Activated T-cell treated with anti-CD3 and anti-CD28 coated beads, Interleukin-2, amount 50 U/mL, for 72 hours (primary cell): ENCODE results near the gene BRSK1. TPM values are rescaled to one million over a fixed set of nuclear protein-coding genes. Genes with fewer than 3 reads are reported as not detected.
A peak's percentile ranks its signal among the peaks of the same experiment; 100 is the strongest.

ENCODE experiments used
- ATAC-seq, 2 donors: fragments of 150-1000 bp; cut with Tn5 transposase; replicated peaks in 1 of 2; 2 replicates each; pipeline ENCODE4 v1.10.0; 2021; ENCODE audit warnings: moderate library complexity in 2 of 2, mild to moderate bottlenecking in 1 of 2
- DNase-seq, 2 donors: peaks; one replicate each; pipeline ENCODE4 v3.0.0; 2021 to 2022; ENCODE audit warnings: mixed read lengths in 1 of 2
- H3K27ac Mint-ChIP-seq: one replicate; pipeline ENCODE4 v1.8.0; 2022; ENCODE audit warnings: mild to moderate bottlenecking, moderate library complexity, mixed read lengths
- H3K27me3 Mint-ChIP-seq: one replicate; pipeline ENCODE4 v1.8.0; 2022; ENCODE audit warnings: low read depth, mixed read lengths
- H3K36me3 Mint-ChIP-seq, 2 donors: one replicate each; pipeline ENCODE4 v1.8.0; 2022; ENCODE audit warnings: mixed read lengths in 2 of 2, mild to moderate bottlenecking in 1 of 2; ENCODE audit not compliant: insufficient read depth in 2 of 2
- H3K4me1 Mint-ChIP-seq: one replicate; pipeline ENCODE4 v1.8.0; 2022; ENCODE audit warnings: low read depth, mixed read lengths
- H3K4me3 Mint-ChIP-seq, 2 donors: one replicate each; pipeline ENCODE4 v1.8.0; 2022; ENCODE audit warnings: mild to moderate bottlenecking in 2 of 2, mixed read lengths in 2 of 2, moderate library complexity in 2 of 2
- H3K9me3 Mint-ChIP-seq, 2 donors: one replicate each; pipeline ENCODE4 v1.8.0; 2022; ENCODE audit warnings: mixed read lengths in 2 of 2
- total RNA-seq, 2 donors: library from RNA; stranded (reverse); gene quantifications; one replicate each; pipeline ENCODE4 v1.2.3, GENCODE V29; 2022

BRSK1 gene
- total RNA-seq, 2 donors from 2014 or later = 13.0 to 19.6 TPM

DNA sequence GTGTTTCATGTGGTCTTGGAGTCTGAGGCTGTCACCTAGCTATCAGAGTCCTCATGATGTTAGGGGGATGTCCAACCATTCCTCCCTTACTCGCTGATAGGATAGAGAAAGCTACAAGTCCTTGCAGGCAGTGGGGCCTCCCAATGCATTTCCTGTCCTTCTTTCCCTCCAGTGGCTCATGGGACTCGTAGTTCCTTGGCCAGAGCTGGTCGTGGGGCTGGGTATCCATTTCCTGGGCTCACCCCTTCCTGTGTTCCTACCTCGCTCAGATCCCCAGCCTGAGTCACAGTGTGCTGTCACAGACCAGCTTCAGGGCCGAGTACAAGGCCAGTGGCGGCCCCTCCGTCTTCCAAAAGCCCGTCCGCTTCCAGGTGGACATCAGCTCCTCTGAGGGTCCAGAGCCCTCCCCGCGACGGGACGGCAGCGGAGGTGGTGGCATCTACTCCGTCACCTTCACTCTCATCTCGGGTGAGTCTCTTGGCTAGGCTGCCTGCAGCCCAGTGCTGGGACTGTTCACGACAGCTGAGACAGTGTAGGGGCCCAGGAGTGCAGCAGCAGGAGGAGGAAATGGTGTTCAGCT, 22.3 kb downstream of the BRSK1 start:
- ATAC-seq = no peak
- Mint-ChIP-seq H3K27me3 (no peaks in the 10 kb centered on the region), H3K4me1 (peaks cover 16% of the 10 kb centered on the region), H3K36me3 (no peaks in the 10 kb centered on the region), H3K27ac (no peak overlapping the region), H3K4me3 (no peak overlapping the region), H3K9me3 (no peaks in the 10 kb centered on the region)
- DNase-seq = no peak

DNA sequence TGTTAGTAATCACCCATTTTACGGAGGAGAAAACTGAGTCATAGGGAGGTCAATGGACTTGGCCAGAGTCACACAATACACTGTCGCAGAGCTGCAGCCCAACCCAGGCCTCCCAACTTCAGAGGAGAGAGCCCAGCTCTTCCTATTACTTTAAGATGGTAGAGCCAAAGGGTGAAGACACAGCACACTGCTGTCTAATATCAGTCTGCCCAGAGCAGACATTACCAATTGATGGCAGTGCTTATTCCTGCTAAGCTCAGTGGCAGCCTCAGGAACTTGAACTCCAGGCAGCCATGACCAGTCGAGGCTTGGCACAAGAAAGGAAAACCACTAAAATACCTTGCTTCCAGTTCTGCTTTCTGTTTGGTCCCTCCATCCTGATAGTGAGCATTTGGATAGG, 22.9 kb downstream of the BRSK1 start:
- Mint-ChIP-seq H3K4me3 (no peak overlapping the region), H3K4me1 (peaks cover 10% of the 10 kb centered on the region), H3K27me3 (no peaks in the 10 kb centered on the region), H3K36me3 (no peaks in the 10 kb centered on the region), H3K9me3 (no peaks in the 10 kb centered on the region), H3K27ac (no peak overlapping the region)
- ATAC-seq = no peak
- DNase-seq = no peak

DNA sequence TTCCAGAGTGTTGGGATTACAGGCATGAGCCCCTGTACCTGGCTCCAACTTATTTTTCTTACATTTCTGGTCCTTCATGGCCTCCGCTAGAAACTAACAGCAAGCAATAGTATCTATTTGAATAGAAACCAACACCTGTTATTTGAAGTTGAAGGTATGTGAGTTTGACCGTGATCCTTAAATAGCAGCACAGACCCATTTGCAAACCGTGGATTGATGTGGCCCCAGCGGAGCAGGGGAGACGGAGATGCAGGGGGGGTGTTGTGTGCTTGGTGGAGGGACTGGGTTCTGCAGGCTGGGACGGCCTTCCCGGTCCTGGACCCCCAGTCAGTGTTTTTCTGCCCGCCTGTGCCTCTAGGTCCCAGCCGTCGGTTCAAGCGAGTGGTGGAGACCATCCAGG, 24.5 kb downstream of the BRSK1 start:
- Mint-ChIP-seq H3K27ac (no peak overlapping the region), H3K4me3 (no peak overlapping the region), H3K4me1 (peaks cover 4% of the 10 kb centered on the region), H3K36me3 (no peaks in the 10 kb centered on the region), H3K9me3 (no peaks in the 10 kb centered on the region), H3K27me3 (no peaks in the 10 kb centered on the region)
- DNase-seq (no peak), ATAC-seq (no peak)

DNA sequence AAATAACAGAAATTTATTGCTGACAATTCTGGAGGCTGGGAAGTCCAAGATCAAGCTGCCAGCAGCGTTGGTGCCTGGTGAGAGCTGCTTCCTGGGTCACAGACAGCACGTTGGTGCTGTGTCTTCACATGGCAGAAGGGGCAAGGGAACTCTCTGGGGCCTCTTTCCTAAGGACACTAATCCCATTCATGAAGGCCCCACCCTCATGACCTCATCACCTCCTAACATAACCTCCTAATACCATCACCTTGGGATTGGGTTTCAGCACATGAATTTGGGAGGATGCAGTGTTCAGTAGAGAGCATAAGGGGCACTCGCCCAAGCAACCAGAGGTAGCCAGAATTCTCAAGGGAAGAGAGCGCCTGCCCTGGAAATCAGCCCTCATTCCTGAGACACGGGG, 25.7 kb downstream of the BRSK1 start:
- Mint-ChIP-seq H3K27ac (no peak overlapping the region), H3K36me3 (no peaks in the 10 kb centered on the region), H3K4me1 (peaks cover 4% of the 10 kb centered on the region), H3K9me3 (no peaks in the 10 kb centered on the region), H3K4me3 (no peak overlapping the region), H3K27me3 (no peaks in the 10 kb centered on the region)
- ATAC-seq (no peak), DNase-seq (no peak)

DNA sequence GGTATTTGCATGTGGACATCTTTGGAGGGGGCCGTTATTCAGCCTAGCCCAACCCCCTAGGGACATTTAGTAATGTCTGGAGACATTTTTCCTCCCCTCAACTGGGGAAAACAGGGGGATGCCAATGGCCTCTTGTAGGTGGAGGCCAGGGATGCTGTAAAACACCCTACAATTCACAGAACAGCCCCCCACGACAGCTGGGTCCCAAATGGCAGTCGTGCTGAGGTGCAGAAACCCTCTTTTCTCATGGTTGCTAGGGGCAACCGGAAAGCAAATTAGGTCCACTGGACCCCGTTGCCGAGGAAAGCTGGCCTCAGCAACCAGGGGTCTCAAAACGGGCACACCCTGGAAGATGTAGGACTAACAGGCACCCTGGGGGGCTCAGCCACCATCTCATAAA, 26.7 kb downstream of the BRSK1 start:
- no peak overlapping the region for H3K4me3 Mint-ChIP-seq
- H3K4me1 Mint-ChIP-seq = peaks cover 4% of the 10 kb centered on the region
- no peak overlapping the region for H3K27ac Mint-ChIP-seq
- no peak for DNase-seq
- H3K27me3 Mint-ChIP-seq = no peaks in the 10 kb centered on the region
- ATAC-seq = no peak
- H3K9me3 Mint-ChIP-seq = no peaks in the 10 kb centered on the region
- H3K36me3 Mint-ChIP-seq = no peaks in the 10 kb centered on the region

DNA sequence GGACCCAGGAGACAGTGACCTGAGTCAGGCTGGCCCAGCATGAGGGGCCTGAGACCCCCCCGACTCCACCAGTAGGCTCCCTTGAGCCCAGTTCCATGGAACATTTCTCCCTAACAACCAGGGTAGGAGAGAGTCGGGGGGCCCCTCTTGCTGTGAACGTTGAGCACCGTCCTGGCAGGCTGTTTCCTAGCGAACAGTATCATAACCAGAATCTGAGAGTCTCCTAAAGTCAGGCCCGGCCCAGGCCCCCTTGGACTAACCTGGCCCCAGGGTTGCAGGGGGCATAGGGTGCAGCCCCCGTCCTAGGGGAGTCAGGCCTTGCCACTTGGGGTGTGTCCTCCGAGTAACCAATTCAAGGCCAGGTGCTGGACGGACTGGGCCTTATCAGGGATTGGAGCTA, 27.6 kb downstream of the BRSK1 start:
- ATAC-seq (no peak), DNase-seq (no peak)
- H3K36me3 Mint-ChIP-seq = no peaks in the 10 kb centered on the region
- H3K4me1 Mint-ChIP-seq = no peaks in the 10 kb centered on the region
- H3K9me3 Mint-ChIP-seq = no peaks in the 10 kb centered on the region
- H3K27ac Mint-ChIP-seq = no peak overlapping the region
- H3K4me3 Mint-ChIP-seq = no peak overlapping the region
- H3K27me3 Mint-ChIP-seq = no peaks in the 10 kb centered on the region

DNA sequence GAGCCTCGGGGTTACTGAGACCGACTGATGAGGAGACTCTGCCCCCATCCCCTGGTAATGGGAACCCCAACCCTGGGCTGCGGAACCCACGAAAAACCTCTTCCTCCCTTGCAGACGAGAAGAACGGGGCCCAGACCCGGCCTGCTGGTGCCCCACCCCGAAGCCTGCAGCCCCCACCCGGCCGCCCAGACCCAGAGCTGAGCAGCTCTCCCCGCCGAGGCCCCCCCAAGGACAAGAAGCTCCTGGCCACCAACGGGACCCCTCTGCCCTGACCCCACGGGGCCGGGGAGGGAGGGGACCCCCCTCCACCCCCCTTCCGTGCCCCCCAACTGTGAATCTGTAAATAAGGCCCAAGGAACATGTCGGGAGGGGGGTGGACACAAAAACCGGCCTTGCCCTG, 28.0 kb downstream of the BRSK1 start:
- no peaks in the 10 kb centered on the region for H3K36me3 Mint-ChIP-seq
- DNase-seq (no peak), ATAC-seq (no peak)
- H3K27ac Mint-ChIP-seq = no peak overlapping the region
- no peaks in the 10 kb centered on the region for H3K27me3 Mint-ChIP-seq
- no peaks in the 10 kb centered on the region for H3K4me1 Mint-ChIP-seq
- no peaks in the 10 kb centered on the region for H3K9me3 Mint-ChIP-seq
- H3K4me3 Mint-ChIP-seq = no peak overlapping the region

DNA sequence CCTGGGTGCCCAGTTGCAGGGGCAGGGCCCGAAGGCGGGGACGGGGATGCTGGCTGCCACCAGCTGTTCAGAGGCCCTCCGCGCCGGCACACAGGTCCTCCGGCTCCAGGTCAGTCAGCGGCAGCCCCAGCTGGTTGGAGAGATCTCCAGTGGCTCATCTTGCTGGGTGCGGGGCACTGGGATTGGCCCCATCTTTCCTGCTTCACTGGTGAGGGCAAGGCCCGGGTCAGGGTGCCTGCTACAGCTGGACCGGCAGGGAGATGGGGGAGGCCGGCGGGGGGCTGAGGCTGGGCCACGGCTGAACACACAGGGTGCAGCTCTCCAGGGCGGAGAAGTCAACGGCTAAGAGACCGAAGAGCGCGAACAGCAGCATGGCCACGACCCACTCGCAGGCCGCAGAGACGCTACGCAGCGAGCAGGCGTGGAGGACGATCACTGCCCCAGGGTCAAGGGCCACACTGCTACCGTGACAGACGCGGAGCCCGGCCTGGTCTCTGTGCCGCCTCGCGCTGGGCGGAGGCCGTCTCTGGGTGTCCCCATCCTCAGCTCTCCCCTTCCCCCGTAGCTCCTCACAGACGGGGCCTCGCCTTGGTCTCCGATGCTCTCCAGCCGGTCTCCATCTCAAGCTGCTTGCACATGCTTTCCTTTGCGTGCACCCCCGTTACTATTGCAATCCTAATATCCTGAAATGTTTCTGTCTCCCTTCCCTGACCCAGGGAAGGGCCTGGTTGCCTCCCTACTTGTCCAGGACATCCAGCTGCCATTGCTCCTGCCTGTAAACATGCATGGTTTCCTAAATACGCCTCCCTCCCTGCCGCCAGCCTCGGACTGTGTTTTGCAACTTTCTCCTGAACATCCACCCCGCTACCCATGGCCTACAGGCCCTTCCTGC, 29.1 kb downstream of the BRSK1 start:
- Mint-ChIP-seq H3K4me1 (no peaks in the 10 kb centered on the region), H3K9me3 (no peaks in the 10 kb centered on the region), H3K4me3 (peak overlapping the region in 1 of 2 donors; percentile 5), H3K27me3 (no peaks in the 10 kb centered on the region), H3K27ac (no peak overlapping the region), H3K36me3 (no peaks in the 10 kb centered on the region)
- ATAC-seq (no peak), DNase-seq (no peak)

DNA sequence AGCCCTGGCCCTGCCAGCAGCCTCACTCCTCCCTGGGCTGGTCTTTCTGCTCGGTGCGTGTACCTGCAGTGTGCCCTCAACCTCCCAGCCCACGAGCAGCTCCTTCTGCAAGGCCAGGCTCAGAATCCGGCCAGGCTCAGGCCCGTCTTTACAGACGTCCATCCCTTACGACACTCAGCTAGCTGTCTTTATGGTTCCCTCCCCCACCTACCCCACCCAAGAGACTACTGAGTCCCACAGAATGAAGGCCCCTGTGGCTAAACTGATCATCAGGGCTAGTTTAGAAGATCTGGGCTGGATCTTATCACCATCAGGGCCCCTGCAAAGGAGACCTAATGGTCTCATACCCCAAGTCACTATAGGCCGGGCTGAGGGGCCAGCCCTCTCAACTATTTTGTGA, 30.6 kb downstream of the BRSK1 start:
- Mint-ChIP-seq H3K27me3 (no peaks in the 10 kb centered on the region), H3K9me3 (no peaks in the 10 kb centered on the region), H3K4me1 (no peaks in the 10 kb centered on the region), H3K36me3 (no peaks in the 10 kb centered on the region), H3K4me3 (no peak overlapping the region), H3K27ac (no peak overlapping the region)
- no peak for DNase-seq
- no peak for ATAC-seq

DNA sequence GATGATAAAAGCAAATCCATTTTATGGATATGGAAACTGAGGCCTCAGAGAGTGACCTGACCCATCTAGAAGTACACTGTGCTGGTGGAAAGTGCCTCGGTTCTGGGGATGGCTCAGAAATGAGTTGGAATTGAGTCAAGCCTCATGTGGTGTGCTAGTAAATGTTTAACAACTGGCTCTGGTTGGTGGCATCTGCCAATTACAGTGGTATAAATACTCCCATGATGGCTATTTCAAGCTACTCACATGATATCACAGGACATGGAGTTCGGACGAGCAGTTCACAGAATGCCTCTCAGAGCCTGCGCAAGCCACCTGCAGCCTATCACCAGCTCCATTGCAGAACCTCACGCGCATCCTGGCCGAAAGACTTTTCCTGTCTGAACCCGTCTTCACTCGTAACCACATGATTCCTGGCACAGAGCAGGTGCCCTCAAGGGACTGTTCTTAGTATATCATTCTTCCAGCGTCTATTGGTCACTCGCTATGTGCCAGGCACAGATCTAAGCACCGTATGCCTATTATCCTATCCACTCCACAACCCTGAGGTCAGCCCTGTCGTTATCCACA, 32.2 kb downstream of the BRSK1 start:
- DNase-seq = no peak
- H3K27ac Mint-ChIP-seq = no peak overlapping the region
- no peaks in the 10 kb centered on the region for H3K4me1 Mint-ChIP-seq
- H3K27me3 Mint-ChIP-seq = no peaks in the 10 kb centered on the region
- no peak overlapping the region for H3K4me3 Mint-ChIP-seq
- H3K9me3 Mint-ChIP-seq = no peaks in the 10 kb centered on the region
- ATAC-seq = no peak
- H3K36me3 Mint-ChIP-seq = no peaks in the 10 kb centered on the region

DNA sequence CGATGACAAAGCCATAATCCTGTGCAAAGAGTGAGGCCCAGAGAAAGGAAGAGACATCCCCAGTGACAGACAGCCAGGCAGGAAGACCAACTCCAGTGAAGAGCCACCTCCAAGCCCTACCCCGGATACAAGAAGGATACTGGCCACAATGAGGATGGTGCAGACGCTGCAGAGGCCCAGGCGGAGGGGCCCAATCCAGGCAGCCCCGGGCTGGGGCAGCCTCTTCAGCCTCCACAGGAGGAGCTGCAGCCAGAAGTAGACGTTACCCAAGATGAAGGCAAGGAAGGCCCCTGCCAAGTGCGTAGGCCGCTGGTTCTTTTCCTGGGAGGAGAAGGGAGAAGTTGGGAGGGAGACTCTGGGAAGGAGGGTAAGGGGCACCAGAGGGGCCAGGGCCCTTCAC, 32.8 kb downstream of the BRSK1 start:
- DNase-seq (no peak), ATAC-seq (no peak)
- Mint-ChIP-seq H3K9me3 (no peaks in the 10 kb centered on the region), H3K27me3 (peaks cover 2% of the 10 kb centered on the region), H3K27ac (no peak overlapping the region), H3K4me1 (no peaks in the 10 kb centered on the region), H3K4me3 (no peak overlapping the region), H3K36me3 (no peaks in the 10 kb centered on the region)

DNA sequence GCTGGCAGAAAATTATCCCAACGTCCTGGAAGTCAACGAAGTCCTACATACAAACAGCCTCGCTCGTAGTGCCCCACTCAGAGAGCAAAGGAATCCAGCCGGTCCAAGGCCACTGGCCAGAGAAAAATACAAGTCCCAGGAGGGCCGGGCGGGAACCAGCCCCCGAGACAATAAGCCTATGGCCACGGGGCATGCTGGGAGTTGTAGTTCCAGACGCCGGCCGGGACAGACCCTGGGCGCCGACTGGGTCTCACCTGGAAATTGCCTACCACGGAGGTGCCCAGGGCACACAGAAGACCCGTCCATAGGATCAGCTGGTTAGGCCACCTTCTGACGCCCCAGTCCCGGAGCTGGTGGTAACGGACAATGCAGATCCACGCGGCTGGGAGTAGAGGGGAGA, 36.0 kb downstream of the BRSK1 start:
- Mint-ChIP-seq H3K4me1 (no peaks in the 10 kb centered on the region), H3K9me3 (no peaks in the 10 kb centered on the region), H3K36me3 (no peaks in the 10 kb centered on the region), H3K27me3 (peaks cover 17% of the 10 kb centered on the region), H3K27ac (no peak overlapping the region), H3K4me3 (no peak overlapping the region)
- DNase-seq = no peak
- no peak for ATAC-seq

DNA sequence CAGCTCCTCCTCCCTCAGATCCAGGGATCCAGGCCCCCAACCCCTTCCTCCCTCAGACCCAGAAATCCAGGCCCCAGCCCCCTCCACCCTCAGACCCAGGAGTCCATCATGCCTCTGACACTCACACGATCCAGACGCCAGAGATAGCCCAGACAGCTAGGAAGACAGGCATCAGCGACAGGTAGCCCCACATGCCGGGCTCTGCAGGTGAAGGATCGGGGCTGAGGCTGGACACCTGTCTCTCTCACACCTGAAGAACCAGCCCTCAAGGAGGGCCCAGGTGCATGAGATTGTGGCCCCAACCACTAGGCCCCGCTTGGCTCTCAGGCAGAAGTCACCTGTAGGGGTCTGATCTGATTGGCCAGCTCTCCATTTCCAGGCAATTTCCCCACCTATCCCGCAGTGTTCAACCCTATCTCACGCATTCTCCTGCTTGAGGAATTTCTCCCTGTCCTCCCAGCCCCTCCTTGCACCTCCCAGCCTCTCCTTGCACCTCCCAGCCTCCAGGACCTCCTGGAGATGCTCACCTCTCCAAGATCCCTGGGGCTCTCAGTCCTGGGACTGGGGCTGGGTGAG, 37.1 kb downstream of the BRSK1 start:
- H3K4me3 Mint-ChIP-seq = no peak overlapping the region
- DNase-seq (no peak), ATAC-seq (no peak)
- no peaks in the 10 kb centered on the region for H3K9me3 Mint-ChIP-seq
- H3K36me3 Mint-ChIP-seq = no peaks in the 10 kb centered on the region
- no peaks in the 10 kb centered on the region for H3K4me1 Mint-ChIP-seq
- H3K27me3 Mint-ChIP-seq = peaks cover 21% of the 10 kb centered on the region
- H3K27ac Mint-ChIP-seq = no peak overlapping the region
